MV-4-11 (cell line): ENCODE results near the gene ADAMTS12.
"Not testable (repeated sequence)": the region's sequence is repeated elsewhere in the genome, so short reads cannot be mapped to it uniquely, and the experiment has no call there.

Experiments used
- DNase-seq: peaks from one replicate; lab custom pipeline; 2025; lab: John Stamatoyannopoulos, UW

Gene ADAMTS12

GRCh38 chr5:33583332-33583731, 308.5 kb downstream of the ADAMTS12 start:
- DNase-seq = peak; percentile 73

- DNase-seq = no peak
These were observed 309.4 kb downstream of the ADAMTS12 start for GRCh38 chr5:33582417-33582816.

GRCh38 chr5:33579789-33580188, 312.0 kb downstream of the ADAMTS12 start:
- DNase-seq = no peak

- DNase-seq = no peak
These were observed 312.6 kb downstream of the ADAMTS12 start for GRCh38 chr5:33579152-33579551.

- DNase-seq = no peak
These were observed 314.8 kb downstream of the ADAMTS12 start for GRCh38 chr5:33576726-33577590.

GRCh38 chr5:33565324-33565723, 326.5 kb downstream of the ADAMTS12 start:
- no peak for DNase-seq

- DNase-seq = no peak
These were observed 327.5 kb downstream of the ADAMTS12 start for GRCh38 chr5:33563983-33564908.

GRCh38 chr5:33563530-33563929, 328.3 kb downstream of the ADAMTS12 start:
- DNase-seq = no peak

- no peak for DNase-seq
These were observed 333.3 kb downstream of the ADAMTS12 start for GRCh38 chr5:33558489-33558888.

GRCh38 chr5:33557605-33558004, 334.2 kb downstream of the ADAMTS12 start:
- no peak for DNase-seq

- no peak for DNase-seq
These were observed 335.2 kb downstream of the ADAMTS12 start for GRCh38 chr5:33556330-33557328.

- DNase-seq = no peak
These were observed 341.7 kb downstream of the ADAMTS12 start for GRCh38 chr5:33549982-33550567.

- DNase-seq = not testable (repeated sequence)
These were observed 352.0 kb downstream of the ADAMTS12 start for GRCh38 chr5:33539790-33540189.

GRCh38 chr5:33539212-33539611, 352.6 kb downstream of the ADAMTS12 start:
- DNase-seq = no peak

GRCh38 chr5:33538201-33538600, 353.6 kb downstream of the ADAMTS12 start:
- DNase-seq = no peak

GRCh38 chr5:33537240-33537639, 354.6 kb downstream of the ADAMTS12 start:
- no peak for DNase-seq

GRCh38 chr5:33536802-33537201, 355.0 kb downstream of the ADAMTS12 start:
- no peak for DNase-seq

- DNase-seq = no peak
These were observed 360.0 kb downstream of the ADAMTS12 start for GRCh38 chr5:33531824-33532223.

- DNase-seq = no peak
These were observed 360.8 kb downstream of the ADAMTS12 start for GRCh38 chr5:33531037-33531298.

- no peak for DNase-seq
These were observed 361.4 kb downstream of the ADAMTS12 start for GRCh38 chr5:33530183-33531036.
